ENCODE data around the gene ACOT7.

ACOT7 gene

DNA sequence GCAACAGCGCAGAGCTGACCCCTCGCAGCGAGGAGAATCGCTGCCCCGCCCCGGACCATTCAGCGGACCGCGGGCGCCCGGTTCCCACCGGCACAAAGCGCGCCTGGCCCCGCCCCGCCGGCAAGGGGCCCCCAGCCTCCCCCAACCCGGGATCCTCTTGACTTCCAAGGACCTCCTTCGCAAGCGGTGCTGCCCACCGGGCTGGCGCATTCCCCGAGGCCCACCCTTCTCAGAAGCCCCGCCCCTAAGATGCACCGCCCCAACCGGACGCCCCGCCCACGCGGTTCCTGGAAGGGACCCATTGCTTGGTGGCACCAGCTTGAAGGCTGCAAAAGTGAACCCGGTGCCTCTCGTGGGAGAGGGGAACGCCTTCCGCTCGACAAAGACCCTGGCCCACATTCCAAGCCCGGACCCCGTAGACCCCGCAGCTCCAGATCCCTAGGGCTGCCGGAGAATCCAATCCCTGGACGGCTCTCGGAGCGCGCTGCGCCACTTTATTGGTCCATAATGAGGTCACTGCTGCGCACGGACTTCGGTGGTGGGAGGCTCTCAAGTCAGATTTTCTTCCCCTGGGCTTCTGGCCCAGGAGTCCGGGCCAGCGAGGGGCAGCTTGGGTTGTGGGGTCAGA lies 147.6 kb downstream of the ACOT7 start:
- no peak for DNase-seq

GRCh38 chr1:6245086-6245868 lies 148.3 kb downstream of the ACOT7 start:
- DNase-seq: no peak

- no peak for DNase-seq
Measured at GRCh38 chr1:6244401-6245049, 149.0 kb downstream of the ACOT7 start.

- no peak for DNase-seq
Measured at GRCh38 chr1:6243993-6244392, 149.6 kb downstream of the ACOT7 start, which contains the start of gene HES3. HES3 (plus strand) TSS chr1:6244179; CDS start chr1:6244366, 187 bp downstream.

- DNase-seq: no peak
Measured at GRCh38 chr1:6243053-6243834, 150.3 kb downstream of the ACOT7 start.

DNA sequence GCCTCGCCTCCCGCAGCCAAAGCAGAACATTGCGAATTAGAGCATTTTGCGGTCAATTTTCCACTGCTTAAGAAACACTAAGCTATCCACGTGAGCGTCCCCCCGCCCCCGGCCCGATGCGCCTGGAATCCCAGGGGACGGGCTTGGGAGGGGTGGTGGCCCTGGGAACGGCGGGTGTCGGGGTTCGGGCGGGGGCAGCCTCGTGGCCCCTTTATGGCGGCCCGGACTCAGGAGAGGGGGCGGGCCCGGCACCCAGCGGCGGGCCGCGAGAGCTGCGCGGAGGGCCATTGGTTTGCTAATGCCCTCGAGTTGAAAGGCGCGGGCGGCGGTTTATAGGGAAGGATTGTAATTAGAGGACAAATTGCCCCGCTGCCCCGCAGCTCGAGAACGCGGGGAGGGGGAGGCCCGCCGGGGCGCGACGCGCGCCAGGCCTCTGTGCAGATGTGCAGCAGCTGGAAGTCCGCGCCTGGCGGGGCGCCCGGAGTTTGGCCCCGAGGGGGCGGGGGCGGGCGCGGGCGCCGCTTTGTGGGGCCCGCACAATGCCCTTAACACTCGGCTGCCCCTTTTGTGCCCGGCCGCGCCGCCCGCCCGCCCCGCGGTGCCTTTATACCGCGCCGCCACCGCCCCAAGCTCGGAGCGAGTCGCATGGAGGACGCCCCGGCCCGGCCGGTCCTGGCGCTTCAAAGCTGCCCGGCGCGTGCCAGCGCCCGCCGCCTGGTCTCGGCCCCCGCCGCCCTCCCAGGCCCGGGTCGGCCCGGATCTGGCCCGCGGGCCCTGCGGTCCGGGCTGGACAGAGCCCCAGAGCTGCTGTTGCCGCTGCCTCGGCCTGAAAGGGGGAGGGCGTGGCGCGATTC lies 151.5 kb downstream of the ACOT7 start:
- DNase-seq: no peak

GRCh38 chr1:6241107-6241886 lies 152.3 kb downstream of the ACOT7 start:
- no peak for DNase-seq

DNA sequence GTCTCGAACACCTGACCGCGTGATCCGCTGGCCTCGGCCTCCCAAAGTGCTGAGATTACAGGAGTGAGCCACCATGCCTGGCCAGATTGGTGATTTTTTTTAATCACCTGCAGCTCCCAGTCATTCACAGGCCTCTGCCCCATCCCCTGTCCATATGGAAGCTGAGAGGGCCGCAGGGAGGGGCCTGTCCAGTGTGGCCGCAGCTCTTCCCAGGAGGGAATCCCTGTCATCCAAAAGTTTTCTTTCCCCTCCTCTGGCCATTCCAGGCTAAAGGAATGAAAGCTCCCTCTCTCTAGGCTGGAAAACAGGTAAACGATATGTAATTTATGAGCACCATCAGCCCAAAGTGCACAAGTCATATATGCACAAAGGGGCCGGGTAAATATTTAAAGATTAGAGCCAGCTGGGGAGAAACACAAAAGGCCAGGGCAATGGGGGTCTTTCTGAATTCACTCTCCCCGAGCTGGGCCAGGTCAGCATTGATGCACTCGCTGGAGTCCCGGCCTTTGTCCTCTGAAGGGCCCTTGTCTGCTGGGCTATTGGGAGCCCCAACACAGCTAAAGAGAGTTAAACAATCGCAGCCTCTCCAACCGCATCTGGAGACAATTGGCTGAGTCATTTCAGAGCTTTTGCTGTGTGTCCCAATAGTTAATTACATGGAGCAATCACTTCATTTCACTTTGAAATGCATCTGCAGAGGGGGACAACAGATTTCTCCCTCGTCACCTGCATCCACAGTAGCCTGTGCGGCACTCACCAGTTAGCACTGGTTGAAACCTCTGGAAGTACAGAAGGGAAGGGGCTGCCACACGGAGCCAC lies 153.4 kb downstream of the ACOT7 start:
- no peak for DNase-seq

DNA sequence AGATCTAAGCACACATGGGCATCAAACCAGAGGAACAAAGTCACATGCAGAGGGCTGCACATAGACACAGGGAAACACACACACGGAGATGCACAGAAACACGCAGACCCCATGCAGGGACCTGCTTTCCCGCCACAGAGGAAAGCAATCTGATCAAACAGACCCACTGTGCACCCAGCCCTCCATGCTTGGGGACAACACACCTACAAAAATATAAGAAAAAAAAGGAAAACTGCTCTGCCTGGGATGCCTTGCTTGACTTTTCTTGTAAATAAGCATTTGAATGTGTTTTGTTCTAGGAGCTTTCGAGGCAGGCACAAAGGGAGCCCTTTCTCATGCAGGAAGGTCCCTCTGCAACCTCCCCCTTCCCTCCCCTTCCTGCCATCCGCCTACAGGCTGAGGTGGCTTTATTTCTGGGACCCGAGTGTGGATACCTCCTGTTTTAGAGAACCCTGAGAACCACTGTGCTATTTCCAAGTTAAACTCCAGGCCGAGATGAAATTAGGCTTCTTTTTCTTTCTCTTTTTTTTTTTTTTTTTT lies 154.3 kb downstream of the ACOT7 start:
- no peak for DNase-seq

DNA sequence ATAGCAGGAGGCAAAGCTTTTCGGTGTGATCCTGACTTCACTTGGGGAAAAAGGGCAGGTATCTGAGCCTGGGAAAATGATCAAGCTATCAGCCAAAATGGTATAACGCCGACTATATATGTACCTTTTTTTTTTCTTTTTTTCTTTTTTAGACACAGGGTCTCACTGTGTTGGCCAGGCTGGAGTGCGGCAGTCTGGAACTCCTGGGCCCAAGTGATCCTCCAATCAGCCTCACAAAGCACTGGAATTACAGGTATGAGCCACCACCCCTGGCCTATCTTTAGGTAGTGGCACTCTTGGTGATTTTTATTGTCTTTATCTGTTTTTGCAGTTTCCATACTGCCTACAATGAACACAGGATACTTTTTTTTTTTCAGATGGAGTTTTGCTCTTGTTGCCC lies 156.5 kb downstream of the ACOT7 start:
- no peak for DNase-seq

DNA sequence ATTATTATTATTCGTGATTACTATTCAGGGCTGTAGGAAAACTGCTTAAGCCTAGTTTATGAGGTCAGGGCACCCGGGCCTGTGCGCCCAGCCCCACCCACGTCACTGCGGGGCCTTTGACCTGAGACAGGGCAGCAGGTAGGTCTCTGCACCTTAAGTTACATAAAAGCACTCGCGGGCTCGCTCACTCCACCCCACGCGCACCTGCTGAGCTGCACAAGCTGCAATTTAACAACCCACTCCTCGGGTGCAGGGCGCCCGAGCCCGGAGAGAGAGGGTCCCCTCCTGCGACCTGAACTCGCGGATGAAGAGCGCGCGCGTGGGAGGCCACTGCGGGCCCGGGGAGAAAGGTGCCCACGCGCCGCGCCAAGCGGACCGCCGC lies 158.3 kb downstream of the ACOT7 start:
- DNase-seq: no peak

DNA sequence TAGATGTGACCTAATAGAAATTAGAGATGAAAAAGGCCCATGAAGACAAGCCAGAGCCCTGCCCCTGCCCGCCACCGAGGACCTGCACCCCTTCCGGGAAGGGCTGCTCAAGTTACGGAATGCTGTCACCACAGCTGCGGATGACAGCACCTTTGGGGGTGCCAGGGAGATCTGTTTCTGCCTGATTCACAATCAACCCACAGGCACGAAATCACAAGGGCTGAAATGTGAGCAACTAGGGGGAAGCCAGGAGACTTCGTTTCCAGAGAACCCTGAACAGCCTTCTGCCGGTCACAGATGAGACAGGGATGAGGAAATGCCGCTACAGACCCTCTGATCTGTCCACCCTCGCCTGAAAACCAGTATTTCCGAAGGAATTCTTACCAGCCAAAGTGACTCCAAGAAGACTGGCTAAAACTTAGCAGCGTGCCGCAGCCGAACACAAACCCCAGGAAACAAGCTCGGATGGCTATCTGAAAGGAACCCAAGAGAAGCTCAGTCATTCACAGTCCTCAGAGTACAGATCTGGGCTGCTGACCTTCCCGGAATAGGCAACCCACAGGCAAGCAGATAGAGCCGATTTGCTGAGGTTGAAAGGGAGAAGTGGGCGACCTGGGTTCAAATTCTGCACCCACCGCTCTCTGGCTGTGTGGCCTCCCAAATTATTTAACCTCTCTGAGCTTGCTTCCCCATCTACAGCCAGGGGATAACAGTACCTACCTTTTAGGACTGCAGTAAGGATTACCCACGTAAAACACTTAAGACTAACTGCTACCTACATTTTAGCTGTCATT lies 158.9 kb downstream of the ACOT7 start:
- DNase-seq: no peak

GRCh38 chr1:6233376-6233775 lies 160.2 kb downstream of the ACOT7 start:
- DNase-seq: no peak

DNA sequence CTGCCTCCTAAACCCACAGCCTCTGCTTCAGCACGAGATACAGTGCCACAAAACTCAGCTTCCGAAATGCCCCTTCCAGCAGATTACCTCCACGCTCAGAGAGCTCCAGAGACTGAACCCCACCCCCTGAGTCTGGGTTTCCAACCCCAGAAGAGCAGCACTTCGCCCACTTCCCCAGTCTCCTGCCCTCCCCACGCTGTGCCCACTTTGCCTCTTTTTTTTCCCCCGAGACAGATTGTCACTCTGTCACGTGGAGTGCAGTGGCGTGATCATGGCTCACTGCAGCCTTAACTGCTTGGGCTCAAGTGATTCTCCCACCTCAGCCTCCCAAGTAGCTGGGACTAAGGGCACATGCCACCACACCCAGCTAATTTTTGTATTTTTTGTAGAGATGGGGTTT lies 167.9 kb downstream of the ACOT7 start:
- no peak for DNase-seq

GRCh38 chr1:6224718-6225117 lies 168.8 kb downstream of the ACOT7 start:
- no peak for DNase-seq

- DNase-seq: no peak
Measured at GRCh38 chr1:6223617-6224016, 169.9 kb downstream of the ACOT7 start.

DNA sequence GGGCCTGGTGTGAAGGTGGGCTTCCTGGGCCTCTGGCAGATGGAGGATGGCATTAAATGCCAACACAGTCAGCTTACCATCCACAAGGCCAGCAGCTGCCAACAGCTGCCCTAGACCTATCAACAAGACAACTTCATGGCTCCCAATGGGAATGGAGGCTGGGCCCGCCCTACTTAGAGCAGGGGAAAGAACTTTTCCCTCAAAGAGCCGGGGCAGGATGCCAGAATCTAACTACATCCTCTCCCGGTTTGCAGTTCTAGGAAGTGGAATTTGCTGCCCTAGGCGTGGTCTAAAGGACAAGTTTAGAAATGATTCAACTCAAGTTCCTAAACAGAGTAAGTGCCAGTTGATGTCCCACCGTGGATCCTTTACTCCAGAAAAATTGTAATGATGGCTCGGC lies 170.9 kb downstream of the ACOT7 start:
- DNase-seq: no peak

- no peak for DNase-seq
Measured at GRCh38 chr1:6221210-6221784, 172.3 kb downstream of the ACOT7 start.

DNA sequence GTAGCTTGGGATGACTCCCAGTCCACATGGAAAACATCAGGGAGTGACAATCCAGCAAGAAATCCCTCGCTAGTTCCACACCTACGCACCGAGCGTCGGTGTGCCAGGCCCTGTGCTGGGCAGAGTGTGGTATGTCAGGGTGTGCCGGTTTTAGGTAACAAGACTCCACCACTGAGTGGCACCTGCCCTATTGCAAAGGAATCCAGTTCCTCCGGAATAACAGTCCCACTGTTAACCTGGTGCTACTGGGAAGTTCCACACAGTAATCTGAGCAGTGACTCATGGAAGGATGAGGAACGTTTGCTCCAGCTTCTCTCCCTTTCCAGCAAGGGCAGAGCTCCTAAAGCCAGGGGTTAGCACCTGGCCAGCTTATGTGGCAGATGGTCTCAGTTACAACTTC lies 173.3 kb downstream of the ACOT7 start:
- DNase-seq: no peak
